K562 (cell line): Measurements from ENCODE around the gene TBC1D20. TPM values are rescaled to one million over a fixed set of nuclear protein-coding genes. Genes with fewer than 3 reads are reported as not detected.
A peak's percentile ranks its signal among the peaks of the same experiment; 100 is the strongest.

Experiments used
- ATAC-seq: fragments of 200-7000 bp; cut with Tn5 transposase; 3 replicates; pipeline ENCODE4 v1.9.1; 2020; ENCODE audit warnings: moderate library complexity
- BruUV-seq: library from RNA; stranded (reverse); fragments of 400-500 nt; replicated peaks from 2 replicates; lab custom pipeline; 2021; lab: Mats Ljungman, UMichigan
- CTCF ChIA-PET: fragments of 300-600 bp; formaldehyde crosslinking; extraction: SDS; loops from one replicate; lab custom pipeline; 2021; ENCODE audit warnings: low intra/inter-chr PET ratio; lab: Yijun Ruan, JAX
- POLR2A ChIA-PET: fragments of 300-600, 350-650 bp; sonication (Branson Sonifier 250); formaldehyde crosslinking; extraction: SDS; loops from one replicate; lab custom pipeline; 2021; ENCODE audit warnings: antibody characterized with exemption, inconsistent platforms; lab: Yijun Ruan, JAX
- DNase-seq, 4 experiments: peaks; one replicate each; pipeline versions ENCODE4 v3.0.0 to v3.0.0-alpha.2; 2011 to 2018; ENCODE audit warnings: low spot score in 3 of 4, mixed read lengths in 3 of 4; ENCODE audit errors: extremely low read depth in 1 of 4
- FAIRE-seq: peaks from 2 replicates; lab custom pipeline; 2011; peaks lifted over from hg19 to GRCh38; lab: Jason Lieb, UNC
- H2AFZ ChIP-seq: 2 replicates; pipeline ENCODE4 v1.6.0; 2011; ENCODE audit warnings: low read depth, low read length, control low read depth, inconsistent platforms
- H3K27ac ChIP-seq: fragments of 200-600 bp; 3 replicates; pipeline ENCODE4 v1.8.0; 2011; ENCODE audit warnings: low read depth, mild to moderate bottlenecking, control low read depth, inconsistent platforms, low read length, moderate library complexity, mixed read lengths; ENCODE audit errors: extremely low read depth
- H3K27me3 ChIP-seq, 2 experiments: fragments of 300-600 bp in 1 of 2; 2 replicates in 1 of 2; 3 replicates in 1 of 2; pipeline versions ENCODE4 v1.6.0 to v1.8.0; 2011; ENCODE audit warnings: inconsistent platforms in 2 of 2, low read length in 2 of 2, mild to moderate bottlenecking in 1 of 2, mixed read lengths in 1 of 2, moderate library complexity in 1 of 2; ENCODE audit not compliant: control insufficient read depth in 2 of 2, insufficient read depth in 2 of 2
- H3K36me3 ChIP-seq: fragments of 300-600 bp; 3 replicates; pipeline ENCODE4 v1.8.0; 2011; ENCODE audit warnings: mild to moderate bottlenecking, low read length, inconsistent platforms; ENCODE audit not compliant: control insufficient read depth, insufficient read depth
- H3K4me1 ChIP-seq, 2 experiments: fragments of 200-600 bp in 1 of 2; replicated peaks in 1 of 2; 2 replicates in 1 of 2; 3 replicates in 1 of 2; pipeline versions ENCODE4 v1.5.1 to v1.8.0; 2011; ENCODE audit warnings: inconsistent platforms in 2 of 2, low read length in 2 of 2, mild to moderate bottlenecking in 1 of 2, mixed read lengths in 1 of 2, moderate library complexity in 1 of 2; ENCODE audit not compliant: control insufficient read depth in 2 of 2, insufficient read depth in 2 of 2
- H3K4me2 ChIP-seq: 2 replicates; pipeline ENCODE4 v1.6.1; 2011; ENCODE audit warnings: low read length, control low read depth, inconsistent platforms, mixed read lengths; ENCODE audit not compliant: insufficient read depth
- H3K4me3 ChIP-seq: fragments of 200-600 bp; sonication (generic), shearing (Covaris generic); 2 replicates; pipeline ENCODE4 v1.5.1; 2016; ENCODE audit warnings: control low read depth, inconsistent platforms
- H3K79me2 ChIP-seq: fragments of 200-600 bp; 3 replicates; pipeline ENCODE4 v1.8.0; 2011; ENCODE audit warnings: low read length, inconsistent platforms; ENCODE audit not compliant: control insufficient read depth, insufficient read depth
- H3K9ac ChIP-seq, 2 experiments: 2 replicates each; pipeline versions ENCODE4 v1.6.0 to v1.6.1; 2011; ENCODE audit warnings: low read depth in 2 of 2, low read length in 2 of 2, control low read depth in 1 of 2, inconsistent platforms in 1 of 2, mild to moderate bottlenecking in 1 of 2, mixed read lengths in 1 of 2; ENCODE audit not compliant: insufficient read depth in 1 of 2
- H3K9me1 ChIP-seq: one replicate; pipeline ENCODE4 v1.6.0; 2011; ENCODE audit warnings: inconsistent platforms, mild to moderate bottlenecking, low read length, moderate library complexity; ENCODE audit not compliant: control insufficient read depth, insufficient read depth
- H3K9me3 ChIP-seq: replicated peaks from 2 replicates; pipeline ENCODE4 v1.5.1; 2011; ENCODE audit warnings: low read depth, low read length, inconsistent platforms; ENCODE audit not compliant: control insufficient read depth, insufficient read depth
- H4K20me1 ChIP-seq: replicated peaks from 2 replicates; pipeline ENCODE4 v1.6.1; 2011; ENCODE audit warnings: low read length, inconsistent platforms, mixed read lengths; ENCODE audit not compliant: control insufficient read depth, insufficient read depth
- CREM ChIP-seq: IDR thresholded peaks from 2 replicates; pipeline ENCODE4 v1.6.1; 2014; ENCODE audit warnings: antibody characterized with exemption, low read depth
- DPF2 ChIP-seq: fragments of 450-650 bp; IDR thresholded peaks from 2 replicates; pipeline ENCODE4 v1.6.1; 2016
- HDAC3 ChIP-seq: fragments of 450-650 bp; IDR thresholded peaks from 2 replicates; pipeline ENCODE4 v1.6.1; 2018; ENCODE audit warnings: borderline replicate concordance, mild to moderate bottlenecking, moderate library complexity; ENCODE audit not compliant: partially characterized antibody
- MAFK ChIP-seq: IDR thresholded peaks from 2 replicates; pipeline ENCODE4 v1.6.1; 2011; ENCODE audit warnings: low read length, improper control_type of control experiment
- MGA ChIP-seq: fragments of 450-650 bp; IDR thresholded peaks from 2 replicates; pipeline ENCODE4 v1.6.1; 2016; ENCODE audit warnings: mild to moderate bottlenecking, moderate library complexity
- NBN ChIP-seq: fragments of 450-650 bp; IDR thresholded peaks from 2 replicates; pipeline ENCODE4 v1.6.1; 2016; ENCODE audit warnings: low read depth, mild to moderate bottlenecking
- NR4A1 ChIP-seq, 2 experiments: fragments of 250-450 bp in 1 of 2; fragments of 450-650 bp in 1 of 2; sonication (Bioruptor Pico) in 1 of 2; IDR thresholded peaks; 2 replicates each; pipeline versions ENCODE4 v1.4.0 to v1.6.1; 2016 to 2020; ENCODE audit warnings: mild to moderate bottlenecking in 2 of 2, missing compliant biosample characterization in 1 of 2, missing genetic modification characterization in 1 of 2, moderate library complexity in 1 of 2
- SOX6 ChIP-seq: fragments of 450-650 bp; IDR thresholded peaks from 2 replicates; pipeline ENCODE4 v1.6.1; 2014; ENCODE audit warnings: mild to moderate bottlenecking
- TEAD1 ChIP-seq, 2 experiments: fragments of 450-650 bp in 1 of 2; sonication (generic) in 1 of 2; formaldehyde crosslinking; IDR thresholded peaks; 2 replicates each; pipeline versions ENCODE4 v1.4.0 to v1.8.0; 2020 to 2022; ENCODE audit warnings: mild to moderate bottlenecking in 2 of 2, missing genetic modification reagents in 1 of 2
- WGBS: fragments of 100-300 bp; shearing (Covaris generic); methylation state at CpG from one replicate; pipeline ENCODE4 v1.1.6; 2016; ENCODE audit warnings: low coverage, mixed read lengths; ENCODE audit not compliant: insufficient coverage; ENCODE audit errors: missing lambda C conversion rate; 5-methylcytosine and 5-hydroxymethylcytosine counted together
- in situ Hi-C: fragments of 300-500 bp; cut with MboI; formaldehyde crosslinking; loops from 4 replicates; pipeline ENCODE4 v1.15.0; 2018; ENCODE audit warnings: inconsistent platforms, mixed read lengths
- intact Hi-C: fragments of 100-400 bp; cut with micrococcal nuclease; formaldehyde crosslinking; loops from 2 replicates; pipeline ENCODE4 v1.14.2; 2022
- polyA plus RNA-seq, 8 experiments: library from polyadenylated mRNA; depleted of rRNA in 4 of 8; stranded (reverse) in 5 of 8; unstranded in 3 of 8; fragments of >200 nt; fragmentation: Nextera tagmentation in 2 of 8; fragmentation: Illumina TruSeq in 1 of 8; extraction: Ambion mirVana in 2 of 8; extraction: Trizol in 1 of 8; gene quantifications; 2 replicates each; pipeline versions ENCODE4 v1.2.1 to v1.2.3, GENCODE V29; 2011 to 2014; ENCODE audit warnings: inconsistent platforms in 1 of 8, missing spikeins in 1 of 8
- total RNA-seq, 7 experiments: library from RNA; depleted of rRNA in 6 of 7; stranded (reverse); fragments of >200 nt in 6 of 7; fragmentation: Illumina TruSeq in 2 of 7; extraction: Trizol in 2 of 7; gene quantifications; 2 replicates each; pipeline versions ENCODE4 v1.2.1 to v1.2.3, GENCODE V29; 2011 to 2021; ENCODE audit warnings: low replicate concordance in 1 of 7

TBC1D20 gene
- total and polyA plus RNA-seq, 9 of the 15 experiments (the other 6 are each of a cell fraction or from before 2014, with no cell fraction given) = 7.0 to 25.3 (median 15.1) TPM

GRCh38 chr20:400454-401275 lies 61.7 kb downstream of the TBC1D20 start:
- WGBS = 24% methylated on average over 5 of the region's 5 CpGs
- Histone ChIP-seq H3K4me3 (no peak overlapping the region), H3K36me3 (peaks cover 24% of the 10 kb centered on the region; the same call in 2 of the 3 replicates), H2AFZ (peak overlapping the region; percentile 77), H3K79me2 (no peaks in the 10 kb centered on the region), H3K9me1 (no peaks in the 10 kb centered on the region), H3K27ac (peak overlapping the region; percentile 70), H3K9ac (peak overlapping the region; percentile 44 to 55; a peak in 3 of 4 replicates), H3K4me1 (peaks cover 7 to 30% of the 10 kb centered on the region in 2 experiments; a peak in 4 of 5 replicates), H3K27me3 (no peaks in the 10 kb centered on the region), H3K9me3 (0 out of 2 replicates have a peak, but pooled peaks cover 3% of the 10 kb centered on the region), H3K4me2 (peak overlapping the region; percentile 46; the same call in 1 of the 2 replicates), H4K20me1 (no peaks in the 10 kb centered on the region)
- POLR2A ChIA-PET = interaction anchor here (0.5 to 8.7 kb wide), 16 partner anchors 10 to 282 kb away, joined by 3 to 95 read pairs (median 3); partner anchors contain the start of gene TRIB3
- no TSS peak for BruUV-seq
- intact Hi-C loops (loop anchor here (5.0 kb wide), 1 partner anchor 62 kb away; the partner anchor contains the start of gene TBC1D20), in situ Hi-C loops (no loop called here)
- CTCF ChIA-PET = no interaction called here
- peak; percentile 44 to 65 (median 52) for DNase-seq
- peak; percentile 78 for FAIRE-seq
- peak; percentile 48 for ATAC-seq
- TF ChIP-seq CREM (0 out of 2 replicates have a peak, but pooled peaks have one; percentile 6), DPF2 (peak; percentile 52; the same call in 1 of the 2 replicates), NBN (no peak), HDAC3 (no peak), MAFK (peak; percentile 43; the same call in 1 of the 2 replicates), TEAD1 (CRISPR knock-in tag; IDR thresholded peaks at IDR 0.05) (peak in 1 of 2 experiments; percentile 37; a peak in 1 of 4 replicates), SOX6 (0 out of 2 replicates have a peak, but pooled peaks have one; percentile 22), MGA (peak; percentile 48; the same call in 1 of the 2 replicates), NR4A1 (CRISPR knock-in tag; IDR thresholded peaks at IDR 0.05) (no peak), NR4A1 (tag; IDR thresholded peaks at IDR 0.05) (peak; percentile 26; the same call in 1 of the 2 replicates)
